Right ventricle myocardium inferior (tissue), 1 donor: Measurements from ENCODE around the gene LPCAT1. TPM values are rescaled to one million over a fixed set of nuclear protein-coding genes. Genes with fewer than 3 reads are reported as not detected.
"Not testable (repeated sequence)": the region's sequence is repeated elsewhere in the genome, so short reads cannot be mapped to it uniquely, and the experiment has no call there.

ENCODE experiments used
- ATAC-seq: fragments of 200-7000 bp; cut with Tn5 transposase; one replicate; pipeline ENCODE4 v1.9.1; 2020; ENCODE audit warnings: mild to moderate bottlenecking, moderate library complexity
- DNase-seq: peaks from one replicate; pipeline ENCODE4 v3.0.0; 2021; ENCODE audit errors: missing footprints
- intact Hi-C: fragments of 100-400 bp; cut with DNase I; formaldehyde crosslinking; loops from one replicate; pipeline ENCODE4 v1.11.0; 2022
- total RNA-seq: library from RNA; stranded (reverse); fragmentation: NEBNext Ultra II Directional; extraction: Animal tissue kit (Norgen Biotek cat#: 25700); gene quantifications from one replicate; pipeline ENCODE4 v1.2.1, GENCODE V29; 2021
- donor health status: DM: no; HTN: yes; CAD: no; lungs with severe emphysema.

Gene LPCAT1
- total RNA-seq, 1 donor from 2014 or later = 13.4 TPM

DNA sequence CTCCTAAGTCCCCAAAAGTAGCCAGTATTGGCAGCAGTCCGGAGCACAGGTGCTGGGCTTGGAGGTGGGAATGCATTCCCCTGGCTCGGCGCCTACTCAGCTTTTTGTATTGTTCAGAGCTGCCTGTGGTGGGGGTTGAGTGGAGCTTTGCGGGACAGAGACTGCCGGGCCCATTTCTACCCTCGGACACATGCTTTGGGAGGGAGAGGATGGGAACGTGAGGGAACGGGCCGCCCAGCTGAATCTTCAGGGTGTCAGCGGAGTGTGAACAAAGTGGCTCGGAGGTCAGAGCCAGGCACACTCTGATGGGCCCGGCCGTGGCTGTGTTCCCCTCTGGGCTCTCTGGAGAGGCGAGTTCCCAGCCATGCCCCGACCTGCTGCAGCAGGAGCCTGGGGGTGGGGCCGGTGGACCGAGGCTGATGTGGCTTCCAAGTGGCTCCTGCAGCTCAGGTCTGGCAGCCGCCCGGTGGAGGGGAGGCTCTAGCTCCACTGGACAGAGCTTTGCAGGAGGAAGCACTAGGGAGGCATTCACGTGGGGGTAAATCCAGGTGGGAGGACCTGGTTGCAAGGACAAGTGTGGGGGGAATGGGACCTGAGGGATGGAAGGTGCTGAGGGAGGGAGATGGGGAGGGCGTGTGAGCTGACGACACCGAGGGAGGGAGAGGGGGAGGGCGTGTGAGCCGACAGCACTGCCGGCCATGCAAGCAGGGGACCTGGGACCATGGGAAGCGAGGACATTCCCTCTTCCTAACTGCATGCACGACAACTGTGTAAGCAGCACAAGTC lies 47.4 kb downstream of the LPCAT1 start:
- intact Hi-C loops = no loop called here
- DNase-seq (peak; percentile 68), ATAC-seq (no peak)

DNA sequence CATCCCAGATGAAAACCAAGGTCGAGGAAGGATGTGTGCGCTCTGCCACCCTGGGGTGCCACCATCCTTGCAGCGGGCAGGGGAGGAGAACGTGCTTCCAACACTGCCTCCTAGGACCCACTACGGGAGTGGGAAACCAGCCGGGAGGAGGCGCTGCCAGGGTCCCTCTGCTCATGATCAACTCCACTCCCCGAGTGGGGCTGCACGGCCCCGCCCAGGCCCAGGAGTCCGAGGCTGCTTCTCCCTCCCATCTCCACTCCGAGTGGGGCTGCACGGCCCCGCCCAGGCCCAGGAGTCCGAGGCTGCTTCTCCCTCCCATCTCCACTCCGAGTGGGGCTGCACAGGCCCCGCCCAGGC lies 48.2 kb downstream of the LPCAT1 start:
- peak; percentile 47 for DNase-seq
- intact Hi-C loops, ATAC-seq: not testable (repeated sequence)

DNA sequence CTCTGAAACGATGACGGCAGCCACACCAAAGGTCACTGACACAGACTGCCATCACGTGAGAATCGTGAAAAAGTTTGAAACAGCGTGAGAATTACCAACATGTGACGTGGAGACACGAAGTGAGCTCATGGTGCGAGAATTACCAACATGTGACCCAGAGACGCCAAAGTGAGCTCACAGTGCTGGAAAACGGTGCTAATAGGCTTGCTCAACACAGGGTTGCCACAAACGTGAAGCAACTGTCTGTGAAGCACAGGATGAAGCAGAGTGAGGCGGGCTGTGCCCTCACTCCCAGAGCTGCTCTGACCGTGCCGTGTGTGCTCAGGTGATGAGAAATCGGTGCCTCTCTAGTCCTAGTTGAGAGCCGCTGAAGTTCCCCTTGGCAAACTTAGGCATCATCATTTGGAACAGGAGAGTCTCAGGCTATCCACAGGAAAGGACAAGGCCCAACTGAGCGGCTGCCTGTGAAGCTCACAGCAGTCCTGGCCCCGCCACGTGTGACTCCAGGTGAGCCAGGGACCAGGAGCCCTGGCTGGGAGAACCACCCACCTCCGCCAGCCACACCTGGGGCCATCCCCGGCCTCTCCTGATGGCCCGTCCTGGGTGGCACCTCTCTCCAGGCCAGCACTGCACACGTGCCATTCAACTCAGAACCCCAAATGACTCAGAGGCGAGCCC lies 48.8 kb downstream of the LPCAT1 start:
- DNase-seq = peak; percentile 48
- intact Hi-C loops = no loop called here
- no peak for ATAC-seq

DNA sequence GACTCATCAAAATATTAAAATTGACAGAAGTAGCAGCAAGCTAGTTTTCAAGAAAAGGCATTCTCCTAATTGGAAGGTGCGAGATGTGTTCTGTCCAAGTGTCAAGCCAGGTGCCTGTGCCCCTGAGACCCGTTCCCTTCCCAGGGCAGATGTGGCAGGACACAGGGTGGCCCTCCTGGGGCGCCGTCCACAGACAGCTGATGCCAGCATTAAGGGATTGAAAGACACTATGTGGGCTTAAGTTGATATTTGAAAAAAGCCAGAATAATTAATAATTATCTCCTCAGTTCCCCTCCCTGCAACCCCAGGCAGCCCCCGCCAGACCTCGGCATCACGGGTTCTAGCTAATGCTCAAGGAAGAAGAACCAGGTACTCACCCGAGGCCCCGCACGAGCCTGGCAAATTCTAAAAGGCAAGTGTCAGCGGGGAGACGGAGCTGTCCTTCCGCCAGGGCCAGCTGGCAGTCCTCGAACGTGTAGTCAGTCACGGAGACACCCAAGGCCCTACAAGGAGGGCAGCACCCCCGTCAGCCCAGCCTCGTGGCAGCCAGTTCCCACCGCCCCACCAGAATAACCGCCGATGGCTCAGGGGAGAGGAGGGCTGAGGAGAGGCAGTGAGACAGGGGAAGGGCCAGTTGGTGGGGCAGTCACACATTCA lies 49.4 kb downstream of the LPCAT1 start:
- DNase-seq (peak; percentile 11), ATAC-seq (no peak)
- intact Hi-C loops = no loop called here

DNA sequence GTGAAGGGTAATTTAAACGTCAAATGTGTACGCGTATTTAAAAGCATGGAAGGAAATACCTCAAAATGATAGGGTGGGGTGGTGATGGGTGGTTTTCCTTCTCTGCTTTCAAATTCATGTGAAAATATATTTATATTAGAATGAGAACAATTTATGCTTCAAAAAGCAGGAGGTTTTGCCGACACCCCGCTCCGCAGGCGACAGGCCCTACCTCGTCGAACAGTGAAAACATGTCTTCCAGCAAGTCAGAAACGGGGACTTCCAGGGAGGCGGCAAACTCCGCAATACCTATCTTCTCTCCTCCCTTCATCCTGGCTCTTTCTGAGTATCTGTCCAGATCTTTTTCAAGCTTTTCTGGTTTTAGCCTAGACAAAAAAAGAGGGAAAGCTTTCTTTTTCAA lies 50.0 kb downstream of the LPCAT1 start:
- ATAC-seq = no peak
- DNase-seq = no peak
- intact Hi-C loops = no loop called here

- DNase-seq = peak; percentile 35
- intact Hi-C loops = no loop called here
These were observed 50.7 kb downstream of the LPCAT1 start for GRCh38 chr5:1472964-1473628.

DNA sequence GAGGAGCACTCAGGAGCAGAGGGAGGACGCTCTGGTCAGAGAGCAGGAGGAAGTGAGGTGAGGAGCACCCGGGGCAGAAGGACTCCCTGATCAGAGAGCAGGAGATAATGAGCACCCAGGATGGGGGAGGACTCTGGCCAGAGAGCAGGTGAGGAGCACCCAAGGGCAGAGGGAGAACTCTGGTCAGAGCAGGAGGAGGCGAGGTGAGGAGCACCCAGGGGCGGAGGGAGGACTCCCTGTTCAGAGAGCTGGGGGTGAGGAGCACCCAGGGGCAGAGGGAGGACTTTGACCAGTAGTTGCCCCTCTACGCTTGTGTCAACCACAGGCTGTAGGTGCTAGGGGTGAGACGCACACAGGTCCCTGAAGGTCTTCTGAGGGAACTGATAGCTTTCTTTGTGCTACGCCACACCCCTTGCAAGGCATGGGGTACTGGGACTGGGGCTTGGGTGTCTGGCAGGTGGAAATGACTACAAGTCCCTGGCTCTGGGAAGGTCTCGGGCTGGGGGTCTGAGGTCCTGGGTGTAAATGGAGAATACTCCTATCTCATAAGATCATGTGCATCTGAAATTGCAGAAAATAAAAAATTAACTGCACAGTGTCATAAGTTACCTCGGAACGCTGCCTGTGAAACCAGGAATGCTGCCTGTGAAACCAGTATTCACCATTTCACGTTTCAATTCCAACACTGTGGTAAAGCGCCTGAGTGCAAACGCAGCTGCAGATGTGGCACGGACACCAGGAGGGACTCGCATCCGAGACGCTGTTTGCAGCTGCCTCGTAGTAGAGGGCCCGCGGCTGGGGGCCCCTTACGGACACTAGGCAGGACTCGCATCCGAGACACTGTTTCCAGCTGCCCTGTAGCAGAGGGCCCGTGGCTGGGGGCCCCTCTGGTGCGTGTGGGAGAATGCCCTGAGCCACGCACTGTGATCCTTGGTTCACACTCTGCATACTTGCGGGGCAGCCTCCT lies 51.5 kb downstream of the LPCAT1 start:
- DNase-seq (peak; percentile 54), ATAC-seq (no peak)
- intact Hi-C loops = no loop called here

More at GRCh38 chr5:1472964-1473628, 50.7 kb downstream of the LPCAT1 start:
- ATAC-seq = no peak

GRCh38 chr5:1471240-1471853 lies 52.4 kb downstream of the LPCAT1 start:
- DNase-seq = peak; percentile 30
- ATAC-seq = no peak
- intact Hi-C loops = no loop called here

DNA sequence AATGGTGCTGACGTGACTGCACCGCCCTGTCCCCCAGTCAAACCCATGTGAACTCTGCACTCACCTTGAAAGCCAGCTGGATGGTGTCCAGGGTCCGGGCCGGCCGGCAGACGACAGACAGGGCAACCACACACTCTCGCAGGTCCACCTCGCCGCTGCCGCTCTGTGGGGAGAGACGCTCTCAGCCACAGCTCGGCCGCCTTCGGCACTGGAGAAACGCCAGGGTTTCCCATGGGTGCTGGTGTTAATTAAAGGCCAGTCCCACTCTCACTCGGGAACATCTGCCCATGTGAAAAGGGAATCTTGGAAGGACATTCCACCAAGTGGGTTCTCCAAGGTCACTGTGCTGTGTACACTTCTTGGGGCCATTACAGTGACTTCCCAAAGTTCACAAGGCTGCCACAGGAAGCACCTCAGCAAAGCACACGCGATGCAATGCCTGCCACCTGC lies 53.0 kb downstream of the LPCAT1 start:
- peak; percentile 62 for DNase-seq
- no peak for ATAC-seq
- intact Hi-C loops = no loop called here

DNA sequence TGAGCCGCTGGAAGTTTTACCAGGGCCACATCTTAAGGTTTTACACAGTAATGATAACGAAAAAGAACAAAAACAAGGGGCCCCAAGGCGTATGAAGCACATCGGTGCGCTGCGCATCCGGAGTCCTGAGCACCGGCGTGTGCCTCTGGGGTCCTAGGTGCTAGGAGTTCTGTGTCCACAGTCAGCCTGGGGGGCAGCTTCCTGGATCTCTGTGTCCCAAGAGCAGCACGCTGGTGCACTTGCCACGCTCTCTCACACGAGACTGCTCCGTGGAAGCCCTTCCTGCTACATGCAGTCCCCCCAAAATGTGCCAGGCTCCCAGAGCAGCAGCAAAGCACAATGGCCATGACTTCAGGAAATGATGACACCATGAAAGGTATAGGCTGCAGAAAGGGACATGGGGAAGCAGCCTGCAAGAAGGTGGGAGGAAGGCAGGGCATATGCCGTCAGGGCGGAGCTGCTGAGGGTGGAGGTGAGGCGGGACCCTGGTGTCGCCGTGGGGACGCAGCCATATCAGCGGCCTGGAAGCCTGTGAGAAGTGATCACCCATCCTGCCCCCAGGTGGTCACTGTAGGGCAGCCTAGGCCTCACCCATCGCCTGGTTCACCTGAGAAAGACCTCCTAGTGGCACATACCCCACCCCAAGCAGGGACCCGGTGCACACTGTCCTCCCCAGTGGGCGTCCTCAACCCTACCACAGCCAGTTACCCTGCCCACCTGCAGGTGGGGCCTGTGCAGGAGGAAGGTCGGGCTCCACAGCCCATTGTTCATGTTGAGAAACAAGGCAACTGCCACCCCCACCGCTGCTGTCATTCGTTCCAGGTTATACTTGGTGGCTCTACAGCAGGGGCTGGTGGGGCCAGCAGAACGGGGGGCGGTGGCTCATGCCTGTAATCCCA lies 54.9 kb downstream of the LPCAT1 start:
- no peak for ATAC-seq
- intact Hi-C loops = no loop called here

DNA sequence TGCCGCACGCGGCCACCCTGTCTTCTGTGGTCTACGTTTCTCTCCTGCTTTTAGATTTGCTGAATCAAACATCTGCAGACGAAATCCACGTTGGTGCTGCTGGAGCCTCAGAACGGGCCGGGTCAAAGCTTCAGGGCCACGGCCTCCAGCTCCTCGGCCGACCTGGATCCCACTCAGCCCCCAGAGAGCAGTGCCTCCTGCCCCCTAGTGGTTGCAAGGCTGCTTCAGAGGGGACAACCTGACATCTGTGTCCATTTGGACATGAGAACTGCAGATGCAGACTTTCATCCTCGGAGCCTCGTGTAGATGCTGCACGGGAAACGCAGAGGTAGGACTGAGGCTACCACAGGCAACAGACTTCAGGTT lies 55.5 kb downstream of the LPCAT1 start:
- intact Hi-C loops = no loop called here
- DNase-seq = peak; percentile 16
- no peak for ATAC-seq

More for the DNA sequence above, 54.9 kb downstream of the LPCAT1 start:
- peak; percentile 34 for DNase-seq

- intact Hi-C loops = no loop called here
- no peak for ATAC-seq
- DNase-seq = peak; percentile 53
These were observed 56.2 kb downstream of the LPCAT1 start for GRCh38 chr5:1467341-1468246.

GRCh38 chr5:1466631-1467265 lies 57.0 kb downstream of the LPCAT1 start:
- intact Hi-C loops = no loop called here
- peak; percentile 51 for DNase-seq
- ATAC-seq = no peak

DNA sequence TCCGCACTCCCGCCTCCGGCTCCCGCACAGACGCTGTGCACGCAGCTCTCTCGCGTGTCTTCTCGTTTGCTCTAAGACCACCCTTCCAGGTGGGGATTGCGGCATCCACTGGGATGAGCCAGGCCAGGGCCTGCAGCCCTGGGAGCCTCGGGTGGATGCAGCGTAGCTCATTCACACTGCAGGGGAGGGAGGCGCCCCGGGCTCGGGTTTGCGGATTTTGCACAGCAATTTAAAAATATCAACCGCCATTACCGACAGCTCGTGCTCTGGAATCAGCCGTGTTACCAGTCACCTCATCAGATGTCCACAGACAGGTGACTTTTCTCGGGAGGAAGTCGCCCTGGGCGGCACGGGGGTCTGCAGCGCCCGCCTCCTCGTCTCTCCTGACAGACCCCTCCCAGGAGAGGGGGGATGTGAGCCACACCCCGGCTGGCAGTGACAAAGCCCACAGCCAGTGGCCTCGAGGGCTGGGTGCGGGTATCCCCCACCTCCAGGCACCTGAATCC lies 57.7 kb downstream of the LPCAT1 start:
- intact Hi-C loops = no loop called here
- ATAC-seq (no peak), DNase-seq (peak; percentile 48)

GRCh38 chr5:1465117-1465516 lies 58.6 kb downstream of the LPCAT1 start:
- intact Hi-C loops = no loop called here
- no peak for DNase-seq
- no peak for ATAC-seq
